RWPE2 (cell line): ENCODE measurements around the gene COX7A2L.
"Not testable (repeated sequence)": the region's sequence is repeated elsewhere in the genome, so short reads cannot be mapped to it uniquely, and the experiment has no call there.

Experiments
- ATAC-seq: fragments of 200-7000 bp; cut with Tn5 transposase; 3 replicates; pipeline ENCODE4 v1.9.1; 2021; ENCODE audit warnings: low read depth
- DNase-seq: peaks from one replicate; pipeline ENCODE4 v3.0.0-alpha.2; 2020; ENCODE audit warnings: low spot score
- H3K27ac ChIP-seq: fragments of 450-650 bp; 2 replicates; pipeline ENCODE4 v1.5.1; 2017; ENCODE audit warnings: mild to moderate bottlenecking; ENCODE audit not compliant: poor library complexity, severe bottlenecking
- H3K27me3 ChIP-seq: fragments of 250-450 bp; sonication (Bioruptor Pico); 2 replicates; pipeline ENCODE4 v1.5.1; 2021; ENCODE audit warnings: mild to moderate bottlenecking, moderate library complexity; ENCODE audit not compliant: insufficient read depth, poor library complexity, severe bottlenecking
- H3K36me3 ChIP-seq: fragments of 250-450 bp; sonication (Bioruptor Pico); 2 replicates; pipeline ENCODE4 v1.5.1; 2020; ENCODE audit warnings: low read depth, mild to moderate bottlenecking, moderate library complexity
- H3K4me1 ChIP-seq: fragments of 250-450 bp; sonication (Bioruptor Pico); 2 replicates; pipeline ENCODE4 v1.5.1; 2021; ENCODE audit warnings: mild to moderate bottlenecking, moderate library complexity; ENCODE audit not compliant: insufficient read depth, poor library complexity, severe bottlenecking
- H3K4me3 ChIP-seq: fragments of 250-450 bp; sonication (Bioruptor Pico); 2 replicates; pipeline ENCODE4 v1.5.1; 2021; ENCODE audit warnings: mild to moderate bottlenecking, moderate library complexity; ENCODE audit not compliant: severe bottlenecking
- H3K9me3 ChIP-seq: fragments of 250-450 bp; sonication (Bioruptor Pico); 2 replicates; pipeline ENCODE4 v1.5.1; 2021; ENCODE audit warnings: mild to moderate bottlenecking, moderate library complexity; ENCODE audit not compliant: severe bottlenecking
- CTCF ChIP-seq: fragments of 450-650 bp; IDR thresholded peaks from one replicate; pipeline ENCODE4 v1.5.1; 2017; ENCODE audit warnings: mild to moderate bottlenecking, moderate library complexity; ENCODE audit not compliant: poor library complexity, severe bottlenecking

Gene COX7A2L

GRCh38 chr2:42385225-42385624 is 24.2 kb upstream of the COX7A2L start:
- Histone ChIP-seq H3K4me3 (no peak overlapping the region), H3K27me3 (no peaks in the 10 kb centered on the region), H3K4me1 (no peaks in the 10 kb centered on the region), H3K36me3 (no peaks in the 10 kb centered on the region), H3K9me3 (no peaks in the 10 kb centered on the region), H3K27ac (no peak overlapping the region)
- peak; percentile 21 for TF ChIP-seq CTCF
- ATAC-seq = peak; percentile 68; the same call in 2 of the 3 replicates
- no peak for DNase-seq

GRCh38 chr2:42383855-42384530 is 23.0 kb upstream of the COX7A2L start:
- ATAC-seq (no peak), DNase-seq (no peak)
- Histone ChIP-seq H3K27me3 (no peaks in the 10 kb centered on the region), H3K36me3 (no peaks in the 10 kb centered on the region), H3K4me1 (no peaks in the 10 kb centered on the region), H3K27ac (no peak overlapping the region), H3K4me3 (no peak overlapping the region), H3K9me3 (no peaks in the 10 kb centered on the region)
- no peak for TF ChIP-seq CTCF

GRCh38 chr2:42382144-42382543 is 21.1 kb upstream of the COX7A2L start:
- H3K4me3 ChIP-seq = no peak overlapping the region
- no peaks in the 10 kb centered on the region for H3K9me3 ChIP-seq
- H3K4me1 ChIP-seq = no peaks in the 10 kb centered on the region
- no peak for ATAC-seq
- H3K27me3 ChIP-seq = no peaks in the 10 kb centered on the region
- no peak overlapping the region for H3K27ac ChIP-seq
- no peak for TF ChIP-seq CTCF
- H3K36me3 ChIP-seq = no peaks in the 10 kb centered on the region
- DNase-seq = no peak

- H3K36me3 ChIP-seq, H3K27me3 ChIP-seq, H3K27ac ChIP-seq, H3K9me3 ChIP-seq, H3K4me1 ChIP-seq, ATAC-seq, H3K4me3 ChIP-seq, DNase-seq: not testable (repeated sequence)
Observed at GRCh38 chr2:42380026-42380425, 19.0 kb upstream of the COX7A2L start.

- ATAC-seq (no peak), DNase-seq (no peak)
- Histone ChIP-seq H3K4me3 (no peak overlapping the region), H3K27me3 (no peaks in the 10 kb centered on the region), H3K27ac (no peak overlapping the region), H3K4me1 (no peaks in the 10 kb centered on the region), H3K36me3 (no peaks in the 10 kb centered on the region), H3K9me3 (no peaks in the 10 kb centered on the region)
- no peak for TF ChIP-seq CTCF
Observed at GRCh38 chr2:42378415-42378814, 17.4 kb upstream of the COX7A2L start.
